ENCODE results near the gene ADGRG3.

DNA sequence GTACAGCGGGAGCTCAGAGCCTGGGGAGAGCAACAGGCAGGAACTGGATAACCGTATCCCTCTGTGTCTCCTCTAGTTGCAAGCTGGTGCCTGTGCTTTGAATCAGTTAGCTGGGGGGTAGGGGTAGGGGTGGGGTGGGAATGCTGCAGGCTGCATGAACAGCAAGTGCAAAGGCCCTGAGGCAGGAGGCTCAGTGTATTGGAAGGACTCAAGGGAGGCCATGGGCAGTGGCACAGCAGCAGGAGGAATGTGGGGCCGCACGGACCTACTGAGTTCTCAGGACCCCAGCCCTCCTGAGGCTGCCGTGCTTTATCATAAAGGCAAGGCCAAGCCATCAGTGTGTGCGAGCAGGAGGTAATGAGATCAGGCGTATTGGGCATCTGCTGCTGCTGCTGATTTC, 70.7 kb downstream of the ADGRG3 start:
- TF ChIP-seq, protein P1, sequence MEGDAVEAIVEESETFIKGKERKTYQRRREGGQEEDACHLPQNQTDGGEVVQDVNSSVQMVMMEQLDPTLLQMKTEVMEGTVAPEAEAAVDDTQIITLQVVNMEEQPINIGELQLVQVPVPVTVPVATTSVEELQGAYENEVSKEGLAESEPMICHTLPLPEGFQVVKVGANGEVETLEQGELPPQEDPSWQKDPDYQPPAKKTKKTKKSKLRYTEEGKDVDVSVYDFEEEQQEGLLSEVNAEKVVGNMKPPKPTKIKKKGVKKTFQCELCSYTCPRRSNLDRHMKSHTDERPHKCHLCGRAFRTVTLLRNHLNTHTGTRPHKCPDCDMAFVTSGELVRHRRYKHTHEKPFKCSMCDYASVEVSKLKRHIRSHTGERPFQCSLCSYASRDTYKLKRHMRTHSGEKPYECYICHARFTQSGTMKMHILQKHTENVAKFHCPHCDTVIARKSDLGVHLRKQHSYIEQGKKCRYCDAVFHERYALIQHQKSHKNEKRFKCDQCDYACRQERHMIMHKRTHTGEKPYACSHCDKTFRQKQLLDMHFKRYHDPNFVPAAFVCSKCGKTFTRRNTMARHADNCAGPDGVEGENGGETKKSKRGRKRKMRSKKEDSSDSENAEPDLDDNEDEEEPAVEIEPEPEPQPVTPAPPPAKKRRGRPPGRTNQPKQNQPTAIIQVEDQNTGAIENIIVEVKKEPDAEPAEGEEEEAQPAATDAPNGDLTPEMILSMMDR (IDR thresholded peaks at IDR 0.05; ENCODE audit: borderline replicate concordance, extremely low read depth, low read length, poor library complexity, severe bottlenecking), result no peak
- no peak for TF ChIP-seq EZH2 (IDR thresholded peaks at IDR 0.05; ENCODE audit: borderline replicate concordance, low read depth, low read length, severe bottlenecking)
